Lower leg skin (tissue), 3 donors: ENCODE measurements around the gene ITGA3.

Experiments used
- CTCF ChIP-seq, 3 donors: fragments of 450-650 bp; IDR thresholded peaks; one replicate each; pipeline ENCODE4 v1.5.1; 2016; ENCODE audit warnings: antibody characterized with exemption in 3 of 3, mild to moderate bottlenecking in 3 of 3, moderate library complexity in 2 of 3
- POLR2A ChIP-seq, 2 donors: fragments of 450-650 bp; IDR thresholded peaks; one replicate each; pipeline ENCODE4 v1.6.1; 2016 to 2017; ENCODE audit warnings: antibody characterized with exemption in 2 of 2, mild to moderate bottlenecking in 1 of 2, moderate library complexity in 1 of 2

GRCh38 chr17:50024808-50025207, 31.1 kb upstream of the ITGA3 start:
- TF ChIP-seq POLR2A (IDR thresholded peaks at IDR 0.05) (no peak), CTCF (IDR thresholded peaks at IDR 0.05) (no peak)
